Stimulated activated CD4-positive, alpha-beta T cell treated with anti-CD3 and anti-CD28 coated beads, Interleukin-1b, Interleukin-23, amount 100 ng/mL, for 48 hours (primary cell): ENCODE data around the gene HIP1R.

ENCODE experiments used
- DNase-seq: peaks from one replicate; pipeline ENCODE4 v3.0.0-alpha.2; 2020

HIP1R gene

DNA sequence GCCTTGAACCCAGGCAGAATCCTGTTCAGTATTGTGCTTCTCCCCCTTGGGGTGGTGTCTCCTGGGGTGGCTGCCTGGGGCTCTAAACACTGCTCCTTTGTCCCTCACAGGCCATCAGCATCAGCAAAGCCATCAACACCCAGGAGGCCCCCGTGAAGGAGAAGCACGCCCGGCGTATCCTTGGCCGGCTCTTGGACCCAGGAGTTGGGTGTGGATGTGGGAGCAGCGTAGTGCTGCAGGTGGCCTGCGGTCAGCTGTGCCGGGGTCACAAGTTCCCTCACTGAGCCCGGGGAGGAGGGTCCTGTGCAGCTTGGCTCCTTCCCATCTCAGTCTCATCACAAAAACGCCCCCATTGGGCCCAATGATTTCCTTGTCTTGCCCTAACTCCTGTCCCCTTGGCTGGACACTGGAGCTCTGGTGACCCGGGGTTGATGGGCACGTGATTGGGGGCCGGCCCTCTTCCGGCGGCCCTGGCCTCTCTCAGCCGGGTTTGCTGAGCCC lies 12.7 kb downstream of the HIP1R start:
- no peak for DNase-seq

DNA sequence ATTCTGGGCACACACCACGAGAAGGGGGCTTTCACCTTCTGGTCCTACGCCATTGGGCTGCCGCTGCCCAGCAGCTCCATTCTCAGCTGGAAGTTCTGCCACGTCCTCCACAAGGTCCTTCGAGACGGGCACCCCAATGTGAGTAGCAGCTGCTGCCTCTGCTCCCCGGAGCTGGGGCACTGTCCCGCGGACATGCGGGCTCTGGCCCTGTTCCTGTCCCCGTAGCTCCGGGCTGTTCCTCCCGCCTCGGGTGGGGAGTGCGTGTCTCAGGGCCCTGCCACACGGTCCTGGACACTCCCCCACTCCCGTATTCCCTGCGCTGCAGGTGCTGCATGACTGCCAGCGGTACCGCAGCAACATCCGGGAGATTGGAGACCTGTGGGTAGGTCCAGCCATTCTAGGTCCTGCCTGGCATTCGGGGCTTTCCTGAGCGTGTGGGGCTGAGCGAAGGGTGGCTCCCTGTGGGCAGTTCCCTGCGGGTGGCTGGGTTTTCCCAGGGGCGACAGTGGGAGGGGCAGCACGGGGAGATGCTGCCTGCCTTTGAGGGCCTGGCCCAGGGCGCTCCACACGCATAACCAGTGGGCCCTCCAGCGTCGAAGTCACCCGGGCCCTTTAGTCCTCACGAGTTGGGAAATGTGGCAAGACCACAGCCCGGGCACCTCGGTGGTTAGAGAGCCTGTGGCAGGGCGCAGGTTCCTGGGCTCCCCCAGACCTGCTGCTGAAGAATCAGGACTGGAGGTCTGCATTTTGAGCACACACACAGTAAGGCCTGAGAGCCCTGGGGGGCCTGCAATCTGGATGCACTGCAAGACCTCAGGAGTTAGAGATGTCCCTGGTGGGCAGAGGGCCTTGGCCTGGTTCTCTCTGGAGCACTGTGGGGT lies 13.5 kb downstream of the HIP1R start:
- DNase-seq: no peak

DNA sequence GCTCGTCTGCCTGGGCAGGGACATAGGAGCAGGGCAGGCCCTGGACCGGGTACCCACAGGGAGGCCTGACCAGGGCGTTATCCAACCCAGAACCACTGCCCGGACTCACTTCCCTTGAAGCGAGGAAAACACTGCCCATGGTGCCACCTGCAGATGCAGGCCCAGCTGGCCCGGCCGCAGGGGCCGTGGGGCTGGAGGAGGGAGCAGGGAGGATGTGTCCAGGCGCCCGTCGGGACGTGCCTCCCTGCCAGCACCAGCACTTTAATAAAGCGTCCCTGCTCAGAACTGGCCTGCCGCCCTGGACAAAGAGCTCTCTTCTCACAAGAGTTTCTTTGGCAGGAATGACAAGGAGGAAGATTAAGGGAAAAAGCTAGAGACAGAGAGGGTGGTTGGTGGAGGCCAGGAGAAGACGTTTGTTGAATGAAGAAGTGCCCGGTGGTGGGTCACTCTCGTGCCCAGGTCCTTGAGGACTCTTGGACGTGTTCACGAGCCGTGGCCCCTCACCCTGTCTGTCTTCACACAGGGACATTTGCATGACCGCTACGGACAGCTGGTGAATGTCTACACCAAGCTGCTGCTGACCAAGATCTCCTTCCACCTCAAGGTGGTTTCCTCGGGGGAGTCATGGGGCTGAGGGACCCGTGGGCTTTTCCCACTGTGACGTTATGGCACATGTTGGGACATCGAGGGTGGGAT lies 14.2 kb downstream of the HIP1R start:
- DNase-seq: no peak

DNA sequence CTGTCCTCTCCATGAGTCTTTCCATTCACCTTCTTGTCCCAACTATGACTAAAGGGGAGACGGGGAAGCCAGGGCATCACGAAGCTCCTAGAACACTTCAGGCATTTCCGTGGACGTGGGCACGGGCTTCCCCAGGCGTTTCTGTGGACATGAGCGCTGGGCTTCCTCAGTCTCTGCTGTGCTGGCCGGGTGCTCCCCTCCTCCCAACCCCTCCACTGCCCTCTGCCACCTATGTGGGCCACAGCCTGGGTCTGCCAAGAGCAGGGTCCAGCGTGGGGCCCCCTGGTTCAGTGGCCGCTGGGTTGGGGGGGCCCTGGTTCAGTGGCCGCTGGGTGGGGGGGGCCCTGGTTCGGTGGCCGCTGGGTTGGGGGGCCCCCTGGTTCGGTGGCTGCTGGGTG lies 14.8 kb downstream of the HIP1R start:
- no peak for DNase-seq

DNA sequence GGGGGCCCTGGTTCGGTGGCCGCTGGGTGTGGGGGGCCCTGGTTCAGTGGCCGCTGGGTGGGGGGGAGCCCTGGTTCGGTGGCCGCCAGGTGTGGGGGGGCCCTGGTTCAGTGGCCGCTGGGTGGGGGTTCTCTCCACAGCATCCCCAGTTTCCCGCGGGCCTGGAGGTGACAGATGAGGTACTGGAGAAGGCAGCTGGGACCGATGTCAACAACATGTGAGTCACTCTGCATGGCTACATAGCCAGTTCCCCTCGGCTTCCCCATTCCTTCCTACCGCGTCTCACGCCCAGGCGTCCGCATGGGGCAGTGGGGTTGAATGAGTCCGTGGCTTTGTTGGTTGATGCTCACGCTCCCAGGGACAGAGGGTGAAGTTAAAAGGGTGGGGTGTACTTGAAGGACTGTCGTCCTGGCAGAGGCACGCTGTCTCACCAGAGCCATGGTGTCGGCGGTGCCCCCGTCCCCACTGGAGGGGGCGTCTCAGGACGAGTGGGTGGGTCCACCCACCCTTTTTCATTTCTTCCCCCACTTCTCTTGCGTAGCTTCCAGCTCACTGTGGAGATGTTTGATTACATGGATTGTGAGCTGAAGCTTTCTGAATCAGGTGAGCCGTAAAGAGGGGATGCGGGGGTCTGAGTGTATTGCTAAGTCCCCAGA lies 15.6 kb downstream of the HIP1R start:
- no peak for DNase-seq

DNA sequence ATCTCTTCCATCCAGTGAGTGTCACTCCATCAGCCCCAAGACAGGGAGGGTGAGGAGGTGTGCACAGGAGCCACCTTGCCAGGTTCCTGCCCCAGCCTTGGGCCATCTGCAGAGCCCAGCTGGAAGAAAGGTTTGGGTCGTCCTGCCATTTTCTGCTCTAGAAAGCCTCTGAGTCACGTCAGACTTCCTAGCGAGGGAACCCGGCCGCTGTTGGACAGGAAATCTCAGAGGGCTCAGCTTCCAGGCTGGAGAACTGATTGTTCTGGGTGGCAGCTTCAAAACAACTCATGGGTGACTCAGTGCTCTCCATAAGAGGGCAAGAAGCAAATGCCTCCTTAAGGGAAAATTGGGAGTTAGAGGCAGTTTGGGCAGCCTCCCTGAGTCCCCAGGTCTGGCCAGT lies 16.6 kb downstream of the HIP1R start:
- DNase-seq: no peak

DNA sequence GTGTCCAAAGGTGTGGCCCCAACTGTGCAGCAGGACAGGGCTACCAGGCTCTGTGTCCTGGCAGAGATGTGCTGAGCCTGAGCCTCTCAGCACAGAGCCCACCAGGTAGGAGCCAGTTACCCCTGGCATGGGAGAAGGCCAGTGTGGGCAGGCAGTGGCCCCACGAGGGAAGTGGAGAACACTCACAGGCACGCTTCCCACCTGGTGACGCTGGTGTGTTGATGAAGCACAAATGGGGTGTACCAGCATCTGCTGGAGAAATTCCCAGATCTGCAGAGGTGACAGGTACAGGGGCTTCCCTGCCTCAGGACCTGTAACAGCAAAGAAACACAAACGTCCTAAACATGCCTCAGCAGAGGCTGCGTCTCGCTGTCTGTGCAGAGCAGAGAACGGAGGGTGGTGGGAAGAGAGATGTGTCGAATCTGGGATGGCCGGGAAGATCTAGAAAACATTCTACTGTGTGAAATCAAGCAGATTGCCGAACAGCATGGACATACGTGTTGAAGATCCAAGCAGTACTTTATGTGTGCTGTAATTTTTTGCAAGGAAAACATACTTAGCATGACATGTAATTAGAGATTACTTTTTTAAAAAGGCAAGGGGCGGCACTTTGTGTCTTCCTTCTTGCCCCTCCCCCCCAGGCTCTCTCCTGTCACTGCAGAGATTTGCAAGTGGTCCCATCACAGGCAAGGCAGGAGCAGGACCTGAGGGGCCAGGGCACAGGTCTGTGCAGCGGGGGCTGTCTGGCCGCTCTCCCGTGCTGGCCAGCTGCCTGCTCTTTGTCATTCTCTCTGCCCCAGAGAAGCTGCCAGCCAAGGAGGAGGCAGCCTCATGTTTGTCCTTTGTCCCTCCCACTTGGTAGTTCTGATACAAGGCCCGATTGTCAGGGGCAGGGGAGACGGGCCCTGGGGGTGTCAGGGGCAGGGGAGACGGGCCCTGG lies 17.3 kb downstream of the HIP1R start:
- no peak for DNase-seq

DNA sequence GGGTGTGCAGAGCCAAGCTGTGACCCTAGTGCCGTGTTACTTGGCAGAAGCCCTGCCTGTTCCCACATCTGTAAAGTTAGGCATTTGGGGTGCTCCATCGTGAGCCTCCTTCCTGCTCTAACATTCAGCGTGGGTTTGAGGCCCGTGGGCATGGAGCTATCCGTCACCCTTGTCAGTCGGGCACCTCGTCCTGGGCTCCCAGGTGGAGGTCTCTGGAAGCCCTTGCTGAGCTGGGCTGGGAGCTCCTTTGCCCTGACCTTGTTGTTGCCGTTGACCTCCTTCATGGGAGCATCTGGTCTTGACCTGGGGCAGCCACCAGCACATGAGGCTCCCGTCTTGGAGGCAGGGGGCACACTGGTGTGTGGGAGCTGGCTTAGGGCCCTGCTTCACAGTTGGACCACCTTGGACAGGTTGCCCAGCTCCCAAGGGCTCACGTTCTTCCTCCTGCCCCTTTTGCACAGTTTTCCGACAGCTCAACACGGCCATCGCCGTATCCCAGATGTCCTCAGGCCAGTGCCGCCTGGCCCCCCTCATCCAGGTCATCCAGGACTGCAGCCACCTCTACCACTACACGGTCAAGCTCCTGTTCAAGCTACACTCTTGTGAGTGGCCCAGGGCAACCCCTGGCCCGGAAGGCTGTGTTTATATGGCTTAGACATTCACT lies 18.5 kb downstream of the HIP1R start:
- no peak for DNase-seq

DNA sequence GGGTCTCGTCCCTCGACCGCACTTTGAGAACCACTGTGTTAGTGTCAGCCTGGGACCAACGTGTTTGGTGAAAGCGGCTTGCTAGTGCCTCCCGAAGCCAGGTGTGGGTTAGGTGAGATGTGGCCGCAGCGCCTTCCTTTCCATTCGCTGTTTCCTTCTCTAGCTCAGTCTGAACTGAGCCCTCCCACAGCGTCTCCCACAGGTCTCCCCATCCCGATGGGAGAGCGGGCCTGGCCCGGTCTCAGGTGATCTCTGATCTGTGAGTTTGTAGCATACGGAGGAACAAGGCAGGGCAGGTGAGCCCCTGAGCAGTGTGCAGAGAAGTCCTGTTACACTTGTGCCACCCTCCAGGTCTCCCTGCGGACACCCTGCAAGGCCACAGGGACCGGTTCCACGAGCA lies 19.3 kb downstream of the HIP1R start:
- DNase-seq: no peak

DNA sequence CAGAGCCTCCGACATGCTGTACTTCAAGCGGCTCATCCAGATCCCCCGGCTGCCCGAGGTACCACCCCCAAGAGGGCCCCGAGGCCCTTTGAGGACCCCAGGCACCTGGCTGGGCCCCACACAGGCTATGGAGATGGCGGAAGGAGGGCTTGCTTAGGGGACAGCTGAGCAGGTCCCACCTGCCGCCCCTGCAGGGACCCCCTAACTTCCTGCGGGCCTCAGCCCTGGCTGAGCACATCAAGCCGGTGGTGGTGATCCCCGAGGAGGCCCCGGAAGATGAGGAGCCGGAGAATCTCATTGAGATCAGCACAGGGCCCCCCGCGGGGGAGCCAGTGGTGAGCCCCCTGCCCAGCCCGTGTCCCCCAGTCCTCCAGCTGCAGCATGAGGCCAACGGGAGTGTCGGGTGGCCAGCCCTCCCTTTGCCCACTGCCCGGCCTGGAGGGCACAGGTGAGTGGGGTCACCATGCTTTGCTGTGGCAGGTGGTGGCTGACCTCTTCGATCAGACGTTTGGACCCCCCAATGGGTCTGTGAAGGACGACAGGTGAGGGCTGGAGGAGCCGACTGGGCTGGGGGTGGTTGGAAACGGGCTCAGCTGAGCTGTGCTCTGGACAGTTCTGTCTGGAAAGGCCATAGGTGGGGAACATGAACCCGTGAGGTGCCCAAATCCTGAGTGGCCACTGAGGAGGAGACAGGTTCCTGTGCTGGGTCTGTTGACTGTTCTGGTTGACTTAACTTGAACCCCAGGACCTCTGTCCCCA lies 20.0 kb downstream of the HIP1R start:
- DNase-seq: no peak

DNA sequence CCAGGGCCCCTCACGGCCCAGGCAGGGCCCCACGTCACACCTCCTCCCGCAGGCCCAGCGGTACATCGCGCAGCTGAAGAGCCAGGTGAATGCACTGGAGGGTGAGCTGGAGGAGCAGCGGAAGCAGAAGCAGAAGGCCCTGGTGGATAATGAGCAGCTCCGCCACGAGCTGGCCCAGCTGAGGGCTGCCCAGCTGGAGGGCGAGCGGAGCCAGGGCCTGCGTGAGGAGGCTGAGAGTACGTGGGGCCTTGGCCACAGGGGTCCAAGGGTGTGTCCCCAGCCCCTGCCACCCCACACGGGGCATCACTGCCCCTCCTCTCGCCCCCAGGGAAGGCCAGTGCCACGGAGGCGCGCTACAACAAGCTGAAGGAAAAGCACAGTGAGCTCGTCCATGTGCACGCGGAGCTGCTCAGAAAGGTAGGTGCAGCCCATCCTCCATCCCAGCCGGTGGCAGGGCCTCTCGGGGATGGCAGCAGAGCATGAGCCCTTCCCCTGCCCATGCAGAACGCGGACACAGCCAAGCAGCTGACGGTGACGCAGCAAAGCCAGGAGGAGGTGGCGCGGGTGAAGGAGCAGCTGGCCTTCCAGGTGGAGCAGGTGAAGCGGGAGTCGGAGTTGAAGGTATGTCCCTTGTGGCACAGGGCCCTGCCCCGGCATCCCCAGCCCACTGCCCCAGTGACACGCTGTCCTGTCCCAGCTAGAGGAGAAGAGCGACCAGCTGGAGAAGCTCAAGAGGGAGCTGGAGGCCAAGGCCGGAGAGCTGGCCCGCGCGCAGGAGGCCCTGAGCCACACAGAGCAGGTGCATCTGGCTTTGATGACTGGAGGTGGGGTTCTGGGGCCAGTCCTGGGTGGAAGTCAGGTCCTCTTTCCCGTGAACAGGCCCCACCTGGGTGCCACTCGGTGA lies 20.9 kb downstream of the HIP1R start:
- no peak for DNase-seq

DNA sequence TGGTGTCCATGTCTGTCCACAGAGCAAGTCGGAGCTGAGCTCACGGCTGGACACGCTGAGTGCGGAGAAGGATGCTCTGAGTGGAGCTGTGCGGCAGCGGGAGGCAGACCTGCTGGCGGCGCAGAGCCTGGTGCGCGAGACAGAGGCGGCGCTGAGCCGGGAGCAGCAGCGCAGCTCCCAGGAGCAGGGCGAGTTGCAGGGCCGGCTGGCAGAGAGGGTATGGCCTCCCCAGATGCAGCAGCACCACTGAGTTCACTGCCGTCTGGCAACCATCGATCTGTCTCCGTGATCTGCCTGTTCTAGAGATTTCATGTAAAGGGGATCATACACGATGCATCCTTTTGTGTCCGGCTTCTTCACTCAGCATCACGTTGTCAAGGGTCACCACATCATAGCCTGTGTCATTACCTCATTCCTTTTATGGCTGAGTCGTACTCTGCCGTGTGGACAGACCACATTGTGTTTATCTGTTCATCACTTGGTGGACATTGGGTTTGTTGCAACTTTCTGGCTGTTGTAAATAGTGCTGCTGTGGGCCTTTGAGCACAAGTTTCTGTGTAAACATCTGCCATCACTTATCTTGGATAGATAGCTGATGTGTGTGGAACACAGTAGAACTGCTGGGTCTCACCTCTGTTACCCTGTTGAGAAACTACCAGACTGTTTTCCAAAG lies 21.9 kb downstream of the HIP1R start:
- no peak for DNase-seq

DNA sequence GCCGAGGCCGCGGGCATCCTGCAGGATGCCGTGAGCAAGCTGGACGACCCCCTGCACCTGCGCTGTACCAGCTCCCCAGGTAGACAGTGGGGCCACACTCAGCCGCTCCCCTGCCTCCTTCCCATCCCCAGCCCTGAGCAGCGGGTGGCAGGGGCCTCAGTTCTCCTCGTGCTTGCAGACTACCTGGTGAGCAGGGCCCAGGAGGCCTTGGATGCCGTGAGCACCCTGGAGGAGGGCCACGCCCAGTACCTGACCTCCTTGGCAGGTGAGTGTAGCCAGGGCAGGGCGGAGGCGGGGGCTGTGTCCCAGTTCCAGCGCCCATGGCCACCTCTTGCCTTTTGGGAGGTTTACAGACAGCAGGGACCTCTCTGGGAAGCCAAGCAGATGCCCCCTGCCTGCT lies 22.9 kb downstream of the HIP1R start:
- no peak for DNase-seq

DNA sequence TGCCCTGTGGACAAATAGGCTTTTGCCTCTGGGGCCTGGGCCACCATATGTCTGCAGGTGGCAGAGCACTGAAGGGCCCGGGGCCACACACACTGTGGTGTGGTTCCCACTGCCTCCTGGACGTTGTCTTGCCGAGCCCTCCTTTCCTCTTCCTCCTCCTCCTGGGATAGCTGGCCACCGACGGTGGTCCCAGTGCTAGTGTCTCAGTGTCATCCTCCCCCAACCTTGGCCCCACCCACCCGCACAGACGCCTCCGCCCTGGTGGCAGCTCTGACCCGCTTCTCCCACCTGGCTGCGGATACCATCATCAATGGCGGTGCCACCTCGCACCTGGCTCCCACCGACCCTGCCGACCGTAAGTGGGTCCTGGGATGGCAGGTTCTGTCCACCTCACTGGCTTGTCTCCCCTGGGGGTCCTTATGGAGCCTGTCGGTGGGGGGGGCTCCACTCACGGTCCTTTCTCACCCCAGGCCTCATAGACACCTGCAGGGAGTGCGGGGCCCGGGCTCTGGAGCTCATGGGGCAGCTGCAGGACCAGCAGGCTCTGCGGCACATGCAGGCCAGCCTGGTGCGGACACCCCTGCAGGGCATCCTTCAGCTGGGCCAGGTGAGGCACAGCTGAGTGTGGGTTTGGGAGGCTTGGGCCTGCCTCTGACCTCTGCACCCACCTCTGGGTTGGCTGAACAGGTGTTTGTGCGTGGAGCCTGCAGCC lies 23.5 kb downstream of the HIP1R start:
- no peak for DNase-seq

DNA sequence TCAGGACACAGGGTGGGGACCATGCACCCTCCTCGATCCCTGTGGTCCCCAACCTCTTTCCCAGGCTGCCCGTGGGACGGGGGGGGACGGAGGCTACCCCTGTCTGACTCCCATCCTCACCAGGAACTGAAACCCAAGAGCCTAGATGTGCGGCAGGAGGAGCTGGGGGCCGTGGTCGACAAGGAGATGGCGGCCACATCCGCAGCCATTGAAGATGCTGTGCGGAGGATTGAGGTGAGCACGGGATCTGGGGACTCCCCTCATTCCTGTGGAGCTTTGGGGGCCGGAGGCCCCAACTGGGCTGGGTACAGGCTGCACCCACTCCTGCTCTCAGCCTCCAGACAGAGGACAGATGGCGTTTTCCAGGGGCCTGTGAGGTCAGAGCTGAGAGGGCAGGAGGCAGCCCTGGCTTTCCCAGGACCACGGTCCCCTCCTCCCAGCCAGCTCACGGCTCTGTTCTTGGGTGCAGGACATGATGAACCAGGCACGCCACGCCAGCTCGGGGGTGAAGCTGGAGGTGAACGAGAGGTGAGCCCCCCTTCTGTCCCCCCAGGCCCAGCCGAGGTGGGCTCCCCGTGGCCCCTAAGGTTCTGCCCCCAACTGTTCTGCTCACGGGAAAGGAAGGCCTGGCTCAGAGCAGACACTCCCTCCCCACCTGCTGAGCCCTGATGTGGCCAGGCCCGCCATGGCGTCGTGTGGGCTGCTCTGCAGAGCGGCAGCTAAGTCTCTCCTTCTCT lies 24.2 kb downstream of the HIP1R start:
- DNase-seq: no peak

DNA sequence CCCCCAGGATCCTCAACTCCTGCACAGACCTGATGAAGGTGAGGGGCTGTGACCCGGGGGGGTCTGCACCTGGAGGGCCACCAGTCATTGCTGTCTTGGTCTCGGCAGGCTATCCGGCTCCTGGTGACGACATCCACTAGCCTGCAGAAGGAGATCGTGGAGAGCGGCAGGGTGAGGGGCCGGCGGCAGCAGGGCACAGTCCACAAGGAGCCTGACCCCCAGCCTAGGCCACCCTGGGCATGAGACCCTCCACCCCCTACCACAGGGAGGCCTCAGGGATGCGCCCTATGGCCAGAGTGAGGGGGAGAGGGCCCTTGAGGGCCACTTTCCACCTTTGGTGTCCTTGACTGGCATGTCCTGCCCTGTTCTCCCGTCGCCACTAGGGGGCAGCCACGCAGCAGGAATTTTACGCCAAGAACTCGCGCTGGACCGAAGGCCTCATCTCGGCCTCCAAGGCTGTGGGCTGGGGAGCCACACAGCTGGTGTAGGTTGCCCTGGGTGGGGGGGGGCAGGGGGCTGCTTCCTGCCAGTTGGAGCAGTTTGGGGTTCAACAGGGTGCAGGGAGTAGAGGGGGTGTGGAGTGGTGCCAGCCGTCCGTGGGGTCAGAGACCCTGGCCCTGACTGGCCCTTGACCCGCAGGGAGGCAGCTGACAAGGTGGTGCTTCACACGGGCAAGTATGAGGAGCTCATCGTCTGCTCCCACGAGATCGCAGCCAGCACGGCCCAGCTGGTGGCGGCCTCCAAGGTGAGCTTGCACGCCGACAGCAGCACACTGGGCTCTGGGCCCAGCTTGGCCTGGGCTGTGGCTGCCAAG lies 25.0 kb downstream of the HIP1R start:
- peak; percentile 80 for DNase-seq
